Stimulated activated memory B cell treated with anti-CD40 and anti-IgM and Interleukin-4, amounts not matched to agents 10 μg/mL and 1 μg/mL and 100 μg/mL, for 72 hours (primary cell): ENCODE measurements around the gene ZEB1.
"Not testable (repeated sequence)": the region's sequence is repeated elsewhere in the genome, so short reads cannot be mapped to it uniquely, and the experiment has no call there.

Experiments
- ATAC-seq: fragments of 150-1000 bp; cut with Tn5 transposase; 2 replicates; pipeline ENCODE4 v1.10.0; 2021
- H3K27ac Mint-ChIP-seq: one replicate; pipeline ENCODE4 v1.8.0; 2022; ENCODE audit warnings: mild to moderate bottlenecking, mixed read lengths
- H3K27me3 Mint-ChIP-seq: one replicate; pipeline ENCODE4 v1.8.0; 2022; ENCODE audit warnings: mixed read lengths
- H3K36me3 Mint-ChIP-seq: one replicate; pipeline ENCODE4 v1.8.0; 2022; ENCODE audit warnings: mixed read lengths
- H3K4me1 Mint-ChIP-seq: one replicate; pipeline ENCODE4 v1.8.0; 2022; ENCODE audit warnings: mixed read lengths
- H3K4me3 Mint-ChIP-seq: one replicate; pipeline ENCODE4 v1.8.0; 2022; ENCODE audit warnings: mild to moderate bottlenecking, moderate library complexity, mixed read lengths
- H3K9me3 Mint-ChIP-seq: one replicate; pipeline ENCODE4 v1.8.0; 2022; ENCODE audit warnings: mixed read lengths

The ZEB1 gene

DNA sequence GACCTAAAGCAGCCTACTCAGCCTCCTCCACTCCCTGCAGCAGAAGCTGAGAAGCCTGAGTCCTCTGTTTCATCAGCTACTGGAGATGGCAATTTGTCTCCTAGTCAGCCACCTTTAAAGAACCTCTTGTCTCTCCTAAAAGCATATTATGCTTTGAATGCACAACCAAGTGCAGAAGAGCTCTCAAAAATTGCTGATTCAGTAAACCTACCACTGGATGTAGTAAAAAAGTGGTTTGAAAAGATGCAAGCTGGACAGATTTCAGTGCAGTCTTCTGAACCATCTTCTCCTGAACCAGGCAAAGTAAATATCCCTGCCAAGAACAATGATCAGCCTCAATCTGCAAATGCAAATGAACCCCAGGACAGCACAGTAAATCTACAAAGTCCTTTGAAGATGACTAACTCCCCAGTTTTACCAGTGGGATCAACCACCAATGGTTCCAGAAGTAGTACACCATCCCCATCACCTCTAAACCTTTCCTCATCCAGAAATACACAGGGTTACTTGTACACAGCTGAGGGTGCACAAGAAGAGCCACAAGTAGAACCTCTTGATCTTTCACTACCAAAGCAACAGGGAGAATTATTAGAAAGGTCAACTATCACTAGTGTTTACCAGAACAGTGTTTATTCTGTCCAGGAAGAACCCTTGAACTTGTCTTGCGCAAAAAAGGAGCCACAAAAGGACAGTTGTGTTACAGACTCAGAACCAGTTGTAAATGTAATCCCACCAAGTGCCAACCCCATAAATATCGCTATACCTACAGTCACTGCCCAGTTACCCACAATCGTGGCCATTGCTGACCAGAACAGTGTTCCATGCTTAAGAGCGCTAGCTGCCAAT, 202.2 kb downstream of the ZEB1 start:
- Mint-ChIP-seq H3K36me3 (peaks cover 52% of the 10 kb centered on the region), H3K4me3 (no peak overlapping the region), H3K4me1 (no peaks in the 10 kb centered on the region), H3K27ac (no peak overlapping the region), H3K27me3 (no peaks in the 10 kb centered on the region), H3K9me3 (no peaks in the 10 kb centered on the region)
- ATAC-seq, result no peak

DNA sequence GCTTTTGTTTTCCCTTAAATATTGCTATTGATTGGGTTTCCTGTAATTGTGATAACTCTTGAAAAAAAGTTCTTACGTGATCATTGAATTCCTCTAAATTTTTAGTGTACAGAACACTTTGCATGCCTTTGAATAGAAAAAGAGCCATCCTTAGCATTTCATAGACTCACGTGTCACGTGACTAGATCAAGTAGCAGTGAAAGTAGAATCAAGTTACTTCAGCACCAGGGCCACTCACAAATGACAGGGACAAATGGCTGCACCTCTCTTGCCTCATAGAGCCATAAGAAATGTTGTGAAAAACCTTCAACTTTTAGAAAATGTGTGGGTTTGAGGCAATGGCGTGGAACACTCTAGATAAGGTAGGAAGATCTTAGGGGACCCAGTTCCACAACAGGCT, 203.8 kb downstream of the ZEB1 start:
- H3K27me3 Mint-ChIP-seq, result no peaks in the 10 kb centered on the region
- no peaks in the 10 kb centered on the region for H3K9me3 Mint-ChIP-seq
- no peak for ATAC-seq
- H3K27ac Mint-ChIP-seq, result no peak overlapping the region
- no peaks in the 10 kb centered on the region for H3K4me1 Mint-ChIP-seq
- H3K36me3 Mint-ChIP-seq, result peaks cover 65% of the 10 kb centered on the region
- H3K4me3 Mint-ChIP-seq, result no peak overlapping the region

DNA sequence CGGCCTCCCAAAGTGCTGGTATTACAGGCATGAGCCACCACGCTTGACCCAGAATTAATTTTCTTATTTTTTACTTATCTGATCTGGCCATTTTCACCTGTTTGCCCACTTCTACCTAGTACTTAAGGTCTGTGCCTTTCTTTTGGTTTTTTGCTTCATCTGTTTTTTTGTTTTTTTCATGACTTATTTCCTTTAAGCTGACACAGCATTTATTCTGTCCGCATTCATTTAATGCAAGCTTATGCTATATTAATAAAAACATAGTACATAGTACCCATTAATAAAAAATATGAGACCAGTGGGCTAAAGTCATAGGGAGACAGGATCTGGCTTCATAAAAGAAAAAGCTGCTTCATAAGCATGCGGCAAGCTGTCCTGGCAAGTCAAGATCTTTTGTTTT, 205.4 kb downstream of the ZEB1 start:
- Mint-ChIP-seq H3K36me3 (peaks cover 72% of the 10 kb centered on the region), H3K4me1 (no peaks in the 10 kb centered on the region), H3K27ac (no peak overlapping the region), H3K4me3 (no peak overlapping the region), H3K27me3 (no peaks in the 10 kb centered on the region), H3K9me3 (no peaks in the 10 kb centered on the region)
- no peak for ATAC-seq

DNA sequence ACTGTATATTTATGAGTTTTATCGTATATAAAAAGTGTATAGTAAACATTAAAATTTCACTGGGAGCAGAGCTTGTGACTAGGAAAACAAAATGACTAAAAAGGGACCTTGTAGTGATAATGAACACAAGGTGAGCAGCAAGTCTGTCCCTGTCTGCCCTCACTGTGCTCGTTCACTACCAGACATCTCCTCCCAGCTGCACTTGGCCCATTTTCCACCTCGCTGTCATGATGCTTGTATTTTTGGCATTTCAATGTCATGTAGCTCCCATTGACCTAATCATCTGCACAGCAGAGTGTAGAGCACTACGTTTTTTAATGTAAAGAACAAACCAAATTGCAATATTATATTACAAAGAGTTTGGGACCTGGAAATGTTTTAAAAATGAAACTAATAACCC, 207.2 kb downstream of the ZEB1 start:
- H3K27ac Mint-ChIP-seq, result no peak overlapping the region
- ATAC-seq, result no peak
- H3K36me3 Mint-ChIP-seq, result peaks cover 63% of the 10 kb centered on the region
- H3K27me3 Mint-ChIP-seq, result no peaks in the 10 kb centered on the region
- no peaks in the 10 kb centered on the region for H3K4me1 Mint-ChIP-seq
- H3K9me3 Mint-ChIP-seq, result no peaks in the 10 kb centered on the region
- no peak overlapping the region for H3K4me3 Mint-ChIP-seq

DNA sequence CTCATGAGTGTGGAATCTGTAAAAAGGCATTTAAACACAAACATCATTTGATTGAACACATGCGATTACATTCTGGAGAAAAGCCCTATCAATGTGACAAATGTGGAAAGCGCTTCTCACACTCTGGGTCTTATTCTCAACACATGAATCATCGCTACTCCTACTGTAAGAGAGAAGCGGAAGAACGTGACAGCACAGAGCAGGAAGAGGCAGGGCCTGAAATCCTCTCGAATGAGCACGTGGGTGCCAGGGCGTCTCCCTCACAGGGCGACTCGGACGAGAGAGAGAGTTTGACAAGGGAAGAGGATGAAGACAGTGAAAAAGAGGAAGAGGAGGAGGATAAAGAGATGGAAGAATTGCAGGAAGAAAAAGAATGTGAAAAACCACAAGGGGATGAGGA, 207.7 kb downstream of the ZEB1 start:
- ATAC-seq, result no peak
- no peak overlapping the region for H3K4me3 Mint-ChIP-seq
- no peak overlapping the region for H3K27ac Mint-ChIP-seq
- H3K4me1 Mint-ChIP-seq, result no peaks in the 10 kb centered on the region
- H3K9me3 Mint-ChIP-seq, result no peaks in the 10 kb centered on the region
- H3K27me3 Mint-ChIP-seq, result no peaks in the 10 kb centered on the region
- peaks cover 57% of the 10 kb centered on the region for H3K36me3 Mint-ChIP-seq

DNA sequence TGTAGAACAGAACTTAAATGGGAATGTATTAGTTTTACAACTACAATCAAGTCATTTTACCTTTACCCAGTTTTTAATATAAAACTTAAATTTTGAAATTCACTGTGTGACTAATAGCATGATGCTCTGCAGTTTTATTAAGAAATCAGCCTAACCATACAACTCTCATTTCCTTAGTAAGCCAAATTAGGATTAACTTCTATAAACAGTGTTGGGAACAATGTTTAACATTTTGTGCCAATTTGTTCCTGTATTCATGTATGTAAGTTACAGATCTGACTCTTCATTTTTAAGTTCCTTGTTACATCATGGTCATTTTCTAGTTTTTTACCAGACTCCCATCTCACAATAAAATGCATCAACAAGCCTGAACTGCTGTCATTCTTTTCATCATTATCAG, 209.8 kb downstream of the ZEB1 start:
- H3K9me3 Mint-ChIP-seq, result no peaks in the 10 kb centered on the region
- H3K27me3 Mint-ChIP-seq, result no peaks in the 10 kb centered on the region
- no peaks in the 10 kb centered on the region for H3K4me1 Mint-ChIP-seq
- no peak overlapping the region for H3K27ac Mint-ChIP-seq
- no peak for ATAC-seq
- no peak overlapping the region for H3K4me3 Mint-ChIP-seq
- H3K36me3 Mint-ChIP-seq, result peaks cover 46% of the 10 kb centered on the region

DNA sequence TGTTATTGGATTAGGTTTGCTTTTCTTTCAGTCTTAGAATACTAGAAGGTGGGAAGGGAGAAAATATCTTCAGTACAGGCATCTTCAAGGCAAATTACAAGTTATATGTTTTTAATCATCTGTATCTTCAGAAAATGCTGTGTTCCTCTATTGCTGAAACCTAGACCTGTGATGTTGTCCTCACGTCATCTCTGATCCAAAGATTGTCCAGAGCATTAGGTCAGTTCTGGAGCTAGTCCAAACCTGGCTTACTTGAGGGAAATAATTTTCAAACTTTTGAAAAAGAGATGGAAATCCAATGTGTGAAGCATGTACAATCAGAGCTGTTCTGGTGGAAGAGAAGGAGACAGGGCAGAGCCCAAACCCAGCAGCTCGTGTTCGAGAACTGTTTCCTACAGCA, 217.3 kb downstream of the ZEB1 start:
- Mint-ChIP-seq H3K36me3 (no peaks in the 10 kb centered on the region), H3K27me3 (no peaks in the 10 kb centered on the region), H3K27ac (no peak overlapping the region), H3K4me1 (no peaks in the 10 kb centered on the region), H3K9me3 (peaks cover 3% of the 10 kb centered on the region), H3K4me3 (no peak overlapping the region)
- no peak for ATAC-seq

DNA sequence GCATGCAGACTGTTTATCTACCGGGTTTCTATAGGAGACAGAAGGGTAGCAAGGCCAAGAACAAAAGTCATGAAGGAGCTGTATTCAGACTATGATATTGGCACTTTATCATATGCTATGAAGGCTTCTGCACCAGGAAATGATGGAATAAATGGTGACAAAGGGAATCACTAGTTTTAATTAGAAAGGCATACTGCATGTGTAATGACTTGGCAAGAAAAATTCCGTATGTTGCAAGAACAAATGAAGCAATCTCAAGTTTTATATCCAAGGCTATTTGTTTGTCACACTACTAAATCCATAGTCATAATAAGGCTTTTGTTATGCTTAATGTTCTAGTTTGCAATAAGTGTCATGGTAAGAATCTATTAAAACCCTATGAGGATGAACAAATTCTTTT, 230.9 kb downstream of the ZEB1 start:
- Mint-ChIP-seq H3K27ac (no peak overlapping the region), H3K36me3 (no peaks in the 10 kb centered on the region), H3K4me1 (no peaks in the 10 kb centered on the region), H3K27me3 (peaks cover 9% of the 10 kb centered on the region), H3K9me3 (peaks cover 4% of the 10 kb centered on the region), H3K4me3 (no peak overlapping the region)
- ATAC-seq, result no peak

DNA sequence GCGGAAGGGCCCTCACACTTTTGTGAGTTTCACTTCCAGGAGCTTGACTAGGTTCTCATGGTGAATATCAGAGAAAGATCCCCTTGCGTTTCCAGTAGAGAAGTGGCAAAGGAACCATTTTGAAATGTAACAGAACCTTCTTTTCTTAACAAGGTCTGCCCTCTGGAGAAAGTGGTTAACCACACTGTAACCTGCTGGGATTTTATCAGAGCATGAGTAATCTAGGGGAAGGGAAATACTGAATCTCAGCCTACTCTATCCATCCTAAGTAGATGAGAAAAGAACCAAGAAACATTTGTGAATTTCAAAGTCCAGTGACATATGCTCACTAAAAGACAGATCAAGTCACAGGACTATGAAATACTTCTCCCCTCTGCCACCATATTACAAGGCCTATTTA, 235.5 kb downstream of the ZEB1 start:
- peaks cover 25% of the 10 kb centered on the region for H3K9me3 Mint-ChIP-seq
- H3K27me3 Mint-ChIP-seq, result no peaks in the 10 kb centered on the region
- ATAC-seq, result no peak
- no peak overlapping the region for H3K27ac Mint-ChIP-seq
- peaks cover 6% of the 10 kb centered on the region for H3K36me3 Mint-ChIP-seq
- no peak overlapping the region for H3K4me3 Mint-ChIP-seq
- no peaks in the 10 kb centered on the region for H3K4me1 Mint-ChIP-seq

DNA sequence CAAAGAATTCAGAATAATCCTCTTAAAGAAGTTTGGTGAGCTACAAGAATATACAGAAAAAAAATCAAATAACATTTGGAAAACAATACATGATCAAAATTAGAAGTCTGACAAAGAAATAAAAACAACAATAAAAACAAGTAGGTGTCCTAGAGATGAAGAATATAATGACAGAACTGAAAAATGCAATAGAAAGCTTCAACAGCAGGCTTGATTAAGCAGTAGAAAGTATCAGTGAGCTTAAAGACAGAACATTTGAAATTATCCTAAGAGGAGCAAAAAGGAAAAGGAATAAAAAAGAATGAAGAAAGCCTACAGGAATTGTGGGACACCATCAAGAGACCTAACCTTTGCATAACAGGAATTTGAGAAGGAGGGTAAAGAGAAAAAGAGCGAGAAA, 238.8 kb downstream of the ZEB1 start:
- no peak overlapping the region for H3K4me3 Mint-ChIP-seq
- peaks cover 24% of the 10 kb centered on the region for H3K9me3 Mint-ChIP-seq
- H3K36me3 Mint-ChIP-seq, result peaks cover 6% of the 10 kb centered on the region
- no peaks in the 10 kb centered on the region for H3K27me3 Mint-ChIP-seq
- no peak for ATAC-seq
- no peaks in the 10 kb centered on the region for H3K4me1 Mint-ChIP-seq
- H3K27ac Mint-ChIP-seq, result no peak overlapping the region

DNA sequence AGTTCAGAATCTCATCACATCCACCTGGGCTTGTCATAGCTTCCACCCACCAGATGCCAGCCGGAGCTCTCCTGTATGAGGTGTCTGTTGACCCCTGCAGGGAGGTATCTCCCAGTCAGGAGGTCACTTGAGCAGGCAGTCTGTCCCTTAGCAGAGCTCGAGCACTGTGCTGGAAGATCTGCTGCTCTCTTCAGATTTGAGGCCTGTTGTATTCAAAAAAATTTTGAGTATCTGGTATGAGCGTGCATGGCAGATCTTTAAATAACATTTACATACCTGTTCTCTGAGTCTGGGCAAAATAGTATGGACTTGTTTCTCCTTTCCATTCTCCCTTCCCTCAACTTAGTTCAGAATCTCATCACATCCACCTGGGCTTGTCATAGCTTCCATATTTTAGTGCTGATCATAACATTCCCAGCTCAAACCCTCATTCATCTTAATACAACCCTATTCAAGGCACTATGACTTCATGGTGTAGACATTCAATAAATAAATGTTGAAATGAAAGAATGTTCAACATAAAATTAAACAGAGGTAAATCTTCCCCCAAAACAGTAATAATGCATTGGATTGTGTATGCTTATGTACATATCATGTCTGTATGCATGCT, 249.3 kb downstream of the ZEB1 start:
- H3K9me3 Mint-ChIP-seq, ATAC-seq, H3K4me3 Mint-ChIP-seq, H3K36me3 Mint-ChIP-seq, H3K4me1 Mint-ChIP-seq, H3K27ac Mint-ChIP-seq: not testable (repeated sequence)
- peaks cover 43% of the 10 kb centered on the region for H3K27me3 Mint-ChIP-seq

DNA sequence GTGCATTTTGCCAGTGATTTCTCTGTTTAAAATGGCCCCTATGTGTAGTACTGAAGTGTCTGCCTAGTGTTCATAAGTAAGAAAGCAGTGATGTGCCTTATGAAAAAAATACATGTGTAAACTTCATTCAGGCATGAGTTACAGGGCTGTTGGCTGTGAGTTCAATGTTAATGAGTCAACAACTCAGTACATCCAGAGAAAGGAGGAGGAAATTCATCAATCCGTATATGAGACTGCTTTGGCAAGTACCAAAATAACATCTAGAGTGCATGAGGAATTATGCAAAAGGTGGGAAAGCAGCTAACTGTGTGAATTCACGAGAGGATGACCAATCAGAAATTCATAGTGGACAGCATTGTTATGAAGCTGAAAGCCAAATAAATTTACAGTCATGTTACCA, 255.6 kb downstream of the ZEB1 start:
- Mint-ChIP-seq H3K4me3 (no peak overlapping the region), H3K36me3 (no peaks in the 10 kb centered on the region), H3K9me3 (peaks cover 5% of the 10 kb centered on the region), H3K4me1 (no peaks in the 10 kb centered on the region), H3K27me3 (no peaks in the 10 kb centered on the region), H3K27ac (no peak overlapping the region)
- ATAC-seq, result no peak

DNA sequence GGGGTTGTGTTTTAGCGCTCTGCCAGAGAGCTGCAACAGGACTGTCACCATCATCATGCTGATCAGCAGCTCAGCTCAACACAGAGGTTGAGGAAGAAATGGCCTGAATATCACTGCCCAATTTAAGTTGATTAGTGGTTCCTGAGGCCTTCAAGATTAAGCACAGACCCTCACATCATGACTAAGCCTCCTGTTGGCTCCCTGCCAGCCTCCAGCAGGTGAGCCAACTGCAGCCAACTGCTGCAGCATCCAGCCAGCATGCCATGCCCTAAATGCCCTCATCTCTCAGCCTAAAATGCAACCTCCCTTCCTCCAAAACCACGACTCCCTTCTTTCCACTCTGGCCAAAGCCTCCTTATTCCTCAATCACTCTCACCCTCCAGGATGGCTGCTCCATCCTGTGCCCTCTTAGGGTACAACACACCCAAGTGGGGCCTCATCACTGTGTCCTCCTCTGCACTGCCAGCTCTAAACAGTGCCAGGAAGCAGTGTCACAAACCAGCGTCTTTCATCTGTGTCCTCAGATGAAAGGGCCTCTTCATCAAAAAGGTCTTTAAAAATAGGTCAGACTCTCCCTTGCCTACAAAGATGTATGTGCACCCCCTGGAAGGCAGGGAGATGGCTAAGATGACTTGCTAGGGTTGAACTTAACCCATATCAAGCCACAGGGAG, 259.3 kb downstream of the ZEB1 start:
- Mint-ChIP-seq H3K27me3 (peaks cover under 1% of the 10 kb centered on the region), H3K27ac (no peak overlapping the region), H3K4me1 (peaks cover 12% of the 10 kb centered on the region), H3K9me3 (peaks cover 5% of the 10 kb centered on the region), H3K4me3 (no peak overlapping the region), H3K36me3 (no peaks in the 10 kb centered on the region)
- ATAC-seq, result no peak

DNA sequence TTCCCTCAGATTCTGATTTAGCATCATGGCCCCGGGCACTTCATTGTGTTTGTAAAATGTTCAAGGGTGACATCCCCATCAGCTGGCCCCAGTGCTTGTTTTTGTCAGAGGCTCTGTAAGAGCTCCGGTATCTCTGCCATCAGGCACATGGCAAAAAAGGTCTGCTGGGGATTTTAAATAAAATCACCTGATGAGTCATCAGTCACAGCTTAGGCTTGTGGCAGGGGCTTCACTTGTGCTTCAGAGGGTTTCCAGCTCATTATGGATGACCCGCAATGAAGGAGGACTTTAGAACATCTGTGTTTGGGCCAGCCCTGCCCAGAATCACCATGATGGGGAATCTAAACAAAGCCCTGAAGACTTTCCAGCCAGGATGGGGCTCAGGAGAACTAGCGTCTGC, 259.9 kb downstream of the ZEB1 start:
- Mint-ChIP-seq H3K36me3 (no peaks in the 10 kb centered on the region), H3K4me1 (peaks cover 12% of the 10 kb centered on the region), H3K27me3 (peaks cover 7% of the 10 kb centered on the region), H3K9me3 (peaks cover 5% of the 10 kb centered on the region), H3K4me3 (no peak overlapping the region), H3K27ac (no peak overlapping the region)
- ATAC-seq, result no peak
